ENCODE data around the gene ACCS. TPM values are rescaled to one million over a fixed set of nuclear protein-coding genes. Genes with fewer than 3 reads are reported as not detected.

The ACCS gene
- total RNA-seq, 4 donors from 2014 or later = 17.4 to 54.1 (median 30.1) TPM

DNA sequence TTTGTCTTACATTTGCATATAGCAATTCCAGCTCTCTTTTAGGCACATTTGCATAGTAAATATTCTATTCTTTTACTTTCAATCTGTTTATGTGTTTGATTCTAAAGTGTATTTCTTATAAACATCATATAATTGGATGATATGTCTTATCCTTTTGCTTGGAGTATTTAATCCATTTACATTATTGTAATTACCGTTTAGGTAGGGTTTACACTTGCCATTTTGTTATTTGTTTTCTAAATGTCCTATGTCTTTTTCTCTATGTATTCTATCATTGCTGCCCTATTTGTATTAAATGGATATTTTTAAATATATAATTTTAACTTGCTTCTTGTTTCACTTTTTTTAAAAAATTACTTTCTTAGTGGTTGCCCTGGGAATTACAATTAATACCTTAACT is 41.1 kb upstream of the ACCS start:
- 91% methylated on average over 1 of the region's 1 CpG for WGBS
- no peaks in the 10 kb centered on the region for H3K27me3 ChIP-seq
- H3K4me1 ChIP-seq = no peaks in the 10 kb centered on the region
- no peaks in the 10 kb centered on the region for H3K36me3 ChIP-seq
- no peak overlapping the region for H3K4me3 ChIP-seq
- no peak overlapping the region for H3K27ac ChIP-seq
- peaks cover 9% of the 10 kb centered on the region for H3K9me3 ChIP-seq
- no peak for DNase-seq (ENCODE audit: low spot score in 2 of 2)
- no peak for TF ChIP-seq CTCF (IDR thresholded peaks at IDR 0.05)

DNA sequence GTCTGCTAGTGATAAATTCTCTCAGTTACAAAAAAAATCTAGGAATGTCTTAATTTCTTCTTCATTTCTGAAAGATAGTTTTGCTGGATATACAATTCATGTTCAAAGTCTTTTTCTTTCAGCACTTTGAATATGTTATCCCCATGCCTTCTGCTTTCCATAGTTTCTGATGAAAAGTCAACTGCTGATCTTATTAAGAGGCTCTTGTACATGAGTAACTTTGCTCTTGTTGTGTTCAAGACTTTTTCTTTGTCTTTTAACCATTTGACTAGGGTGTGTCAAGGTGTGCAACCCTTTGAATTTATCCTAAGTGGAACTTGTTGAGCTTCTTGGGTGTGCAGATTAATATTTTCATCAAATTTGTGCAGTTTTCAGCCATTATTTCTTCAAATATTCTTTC is 40.3 kb upstream of the ACCS start:
- H3K27ac ChIP-seq = no peak overlapping the region
- H3K4me3 ChIP-seq = no peak overlapping the region
- DNase-seq (ENCODE audit: low spot score in 2 of 2) = no peak
- no peaks in the 10 kb centered on the region for H3K4me1 ChIP-seq
- H3K9me3 ChIP-seq = peaks cover 9% of the 10 kb centered on the region
- no peaks in the 10 kb centered on the region for H3K27me3 ChIP-seq
- no peaks in the 10 kb centered on the region for H3K36me3 ChIP-seq
- TF ChIP-seq POLR2A (IDR thresholded peaks at IDR 0.05) (no peak), POLR2AphosphoS5 (IDR thresholded peaks at IDR 0.05) (no peak), EP300 (IDR thresholded peaks at IDR 0.05) (no peak), CTCF (IDR thresholded peaks at IDR 0.05) (no peak)

- Histone ChIP-seq H3K4me1 (peaks cover 4% of the 10 kb centered on the region), H3K4me3 (no peak overlapping the region), H3K9me3 (peaks cover 9% of the 10 kb centered on the region), H3K36me3 (no peaks in the 10 kb centered on the region), H3K27me3 (no peaks in the 10 kb centered on the region), H3K27ac (no peak overlapping the region)
- WGBS = 93% methylated on average over 1 of the region's 1 CpG
- TF ChIP-seq EP300 (IDR thresholded peaks at IDR 0.05) (no peak), POLR2AphosphoS5 (IDR thresholded peaks at IDR 0.05) (no peak), CTCF (IDR thresholded peaks at IDR 0.05) (no peak), POLR2A (IDR thresholded peaks at IDR 0.05) (no peak)
- DNase-seq (ENCODE audit: low spot score in 2 of 2) = peak in 1 of 2 donors; percentile 47
Observed at GRCh38 chr11:44028401-44028800, 37.7 kb upstream of the ACCS start.

DNA sequence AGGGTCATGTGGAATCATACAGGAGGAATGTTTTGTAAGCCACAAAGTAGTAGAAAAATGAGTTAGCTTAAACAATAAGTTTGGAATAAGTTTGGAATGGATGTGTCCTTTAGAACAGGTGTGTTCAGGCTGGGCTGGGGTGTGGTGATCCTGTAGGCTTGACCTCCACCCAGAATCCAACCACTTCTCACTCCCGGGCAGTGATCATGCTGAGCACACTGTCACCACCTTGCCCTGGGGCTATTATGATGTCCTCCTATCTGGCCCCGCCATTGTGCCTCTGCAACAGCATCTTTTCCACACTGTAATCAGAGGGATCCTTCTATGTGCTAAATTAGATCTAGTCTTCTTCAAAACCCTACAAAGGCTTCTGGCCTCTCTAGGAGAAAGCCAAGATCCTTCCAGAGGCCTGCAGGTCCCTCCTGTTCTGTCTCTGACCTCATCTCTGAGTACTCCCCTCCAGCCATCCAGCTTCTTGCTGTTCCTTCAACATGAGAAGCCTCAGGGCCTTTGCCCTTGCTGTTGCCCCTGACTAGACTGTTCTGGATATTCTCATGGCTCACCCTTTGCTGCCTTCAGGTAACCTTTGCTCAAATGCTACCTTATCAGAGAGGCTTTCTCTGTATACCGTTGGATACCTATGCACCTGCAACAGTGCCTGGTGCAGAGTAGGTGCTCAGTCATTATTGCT is 37.1 kb upstream of the ACCS start:
- DNase-seq (ENCODE audit: low spot score in 2 of 2) = peak in 1 of 2 donors; percentile 31
- no peak for TF ChIP-seq EP300 (IDR thresholded peaks at IDR 0.05)
- TF ChIP-seq POLR2A (IDR thresholded peaks at IDR 0.05) = no peak
- TF ChIP-seq CTCF (IDR thresholded peaks at IDR 0.05) = no peak
- TF ChIP-seq POLR2AphosphoS5 (IDR thresholded peaks at IDR 0.05) = no peak
- Histone ChIP-seq H3K27ac (no peak overlapping the region), H3K4me3 (no peak overlapping the region), H3K4me1 (peaks cover 5% of the 10 kb centered on the region), H3K36me3 (no peaks in the 10 kb centered on the region), H3K9me3 (peaks cover 9% of the 10 kb centered on the region), H3K27me3 (no peaks in the 10 kb centered on the region)
- WGBS = 75% methylated on average over 3 of the region's 3 CpGs

DNA sequence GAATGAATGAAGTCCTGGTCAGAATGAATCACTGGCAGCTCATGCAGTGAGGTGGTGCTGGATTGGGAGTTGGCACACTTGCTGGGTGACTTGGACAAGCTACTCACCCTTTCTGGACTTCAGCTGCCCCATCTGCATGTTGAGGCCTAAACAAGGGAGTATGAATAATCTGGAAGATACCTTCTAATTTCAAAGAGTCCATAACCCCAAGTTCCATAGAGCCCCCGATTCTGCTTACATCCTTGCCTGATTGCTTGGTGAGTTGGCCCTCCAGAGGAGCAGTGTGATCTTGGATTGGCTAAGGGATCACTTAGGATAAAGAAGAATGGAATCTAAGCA is 36.6 kb upstream of the ACCS start:
- no peak overlapping the region for H3K4me3 ChIP-seq
- H3K27me3 ChIP-seq = no peaks in the 10 kb centered on the region
- H3K4me1 ChIP-seq = peaks cover 5% of the 10 kb centered on the region
- H3K9me3 ChIP-seq = peaks cover 9% of the 10 kb centered on the region
- no peaks in the 10 kb centered on the region for H3K36me3 ChIP-seq
- peak in 1 of 2 donors; percentile 37 for DNase-seq (ENCODE audit: low spot score in 2 of 2)
- TF ChIP-seq POLR2A (IDR thresholded peaks at IDR 0.05) (no peak), CTCF (IDR thresholded peaks at IDR 0.05) (no peak), POLR2AphosphoS5 (IDR thresholded peaks at IDR 0.05) (no peak), EP300 (IDR thresholded peaks at IDR 0.05) (no peak)
- WGBS = 83% methylated on average over 1 of the region's 1 CpG
- H3K27ac ChIP-seq = no peak overlapping the region

Data from suprapubic skin (tissue), 4 donors.